ENCODE data around the gene ABO. TPM values are rescaled to one million over a fixed set of nuclear protein-coding genes. Genes with fewer than 3 reads are reported as not detected.

ABO gene
- total and polyA plus RNA-seq, 2 of the 8 experiments (the other 6 are each of a cell fraction or from before 2014, with no cell fraction given): 0.03 TPM; not detected in 1

DNA sequence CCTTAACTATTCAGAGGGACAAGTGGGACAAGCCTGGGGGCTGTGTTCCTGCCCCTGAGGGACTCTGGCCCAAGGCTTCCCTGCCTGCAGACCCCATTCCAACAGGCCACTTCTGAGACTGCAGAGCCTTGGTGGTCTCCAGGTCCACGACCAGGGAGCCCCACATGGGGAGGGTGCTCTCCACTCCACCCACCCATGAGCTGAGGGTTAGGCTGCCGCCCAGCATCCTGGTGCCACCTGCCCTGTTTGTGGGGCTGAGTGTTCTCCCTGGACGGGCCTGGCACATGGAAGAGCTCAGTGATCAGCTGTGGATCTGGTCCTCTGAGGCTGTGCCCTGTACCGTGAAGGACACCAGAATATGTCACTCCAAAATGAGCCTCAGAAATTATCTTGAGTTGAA is 2.5 kb upstream of the ABO start:
- Histone ChIP-seq H4K91ac (replicated peaks; ENCODE audit: insufficient read length, low read length) (no peak overlapping the region), H4K5ac (ENCODE audit: insufficient read length, low read depth, low read length) (no peak overlapping the region), H4K20me1 (replicated peaks in 1 of 2; ENCODE audit: control insufficient read depth in 1 of 2, insufficient read depth in 2 of 2, low read length in 2 of 2) (no peaks in the 10 kb centered on the region), H3K14ac (ENCODE audit: insufficient read length) (no peak overlapping the region), H4K8ac (ENCODE audit: extremely low read depth, insufficient read depth, low read length) (no peak overlapping the region), H3K4me3 (ENCODE audit: extremely low read depth in 1 of 4, insufficient read depth in 2 of 4, low read depth in 3 of 4, low read length in 4 of 4) (no peak overlapping the region), H3K9ac (replicated peaks in 1 of 4; ENCODE audit: extremely low read depth in 1 of 4, low read depth in 3 of 4, low read length in 3 of 4) (no peak overlapping the region), H2BK120ac (replicated peaks; ENCODE audit: low read depth, low read length) (no peak overlapping the region), H3K56ac (replicated peaks; ENCODE audit: insufficient read length, low read depth, low read length) (no peak overlapping the region), H3K4me1 (replicated peaks in 1 of 4; ENCODE audit: control insufficient read depth in 3 of 4, insufficient read depth in 4 of 4, low read length in 3 of 4) (no peaks in the 10 kb centered on the region; a peak in 1 of 7 replicates), H3K9me3 (ENCODE audit: insufficient read depth in 2 of 2, low read depth in 1 of 2, low read length in 1 of 2) (peaks cover 13 to 16% of the 10 kb centered on the region in 2 experiments; a peak in 3 of 4 replicates), H3K79me1 (ENCODE audit: low read depth, low read length) (no peaks in the 10 kb centered on the region), H3K27ac (ENCODE audit: low read depth, low read length) (no peak overlapping the region), H3K23me2 (ENCODE audit: low read depth, low read length) (peaks cover 9% of the 10 kb centered on the region; the same call in 1 of the 2 replicates), H3K36me3 (ENCODE audit: control insufficient read depth in 2 of 4, insufficient read depth in 4 of 4, low read length in 3 of 4) (no peaks in the 10 kb centered on the region; a peak in 2 of 8 replicates), H3K27me3 (replicated peaks in 1 of 4; ENCODE audit: control insufficient read depth in 3 of 4, extremely low read depth in 1 of 4, insufficient read depth in 3 of 4, low read length in 3 of 4) (peaks cover 34 to 55% (median 47%) of the 10 kb centered on the region in 4 experiments), H3K4ac (replicated peaks; ENCODE audit: insufficient read length, low read depth, low read length) (no peak overlapping the region), H2AFZ (ENCODE audit: low read length) (no peak overlapping the region), H3K79me2 (ENCODE audit: control insufficient read depth in 1 of 2, insufficient read depth in 2 of 2, low read length in 2 of 2) (no peaks in the 10 kb centered on the region), H2BK5ac (ENCODE audit: low read depth, low read length) (no peak overlapping the region), H3K4me2 (ENCODE audit: insufficient read depth in 1 of 2, low read depth in 2 of 2, low read length in 2 of 2) (no peak overlapping the region), H3K23ac (ENCODE audit: insufficient read length) (no peak overlapping the region), H2BK20ac (ENCODE audit: low read length) (no peak overlapping the region), H2BK12ac (ENCODE audit: low read depth, low read length) (no peak overlapping the region), H3K18ac (ENCODE audit: extremely low read depth, low read length) (no peak overlapping the region), H2BK15ac (ENCODE audit: low read length) (no peak overlapping the region), H2AK5ac (ENCODE audit: low read depth, low read length) (no peak overlapping the region)
- 83% methylated on average over 4 of the region's 4 CpGs; no CpG with 5 or more reads in 1 of the 2 experiments for WGBS, 2 experiments (ENCODE audit: extremely low coverage in 1 of 2, insufficient coverage in 1 of 2, insufficient read length in 1 of 2, insufficient replicate concordance in 2 of 2, low coverage in 1 of 2, low lambda C conversion rate in 2 of 2, missing lambda C conversion rate in 1 of 2)
- CTCF ChIA-PET (ENCODE audit: partially characterized antibody): interaction anchor here (0.8 kb wide), 1 partner anchor 90 kb away, joined by 3 read pairs; no protein-coding TSS in a partner anchor
- no peak for FAIRE-seq
- TF ChIP-seq, protein P1, sequence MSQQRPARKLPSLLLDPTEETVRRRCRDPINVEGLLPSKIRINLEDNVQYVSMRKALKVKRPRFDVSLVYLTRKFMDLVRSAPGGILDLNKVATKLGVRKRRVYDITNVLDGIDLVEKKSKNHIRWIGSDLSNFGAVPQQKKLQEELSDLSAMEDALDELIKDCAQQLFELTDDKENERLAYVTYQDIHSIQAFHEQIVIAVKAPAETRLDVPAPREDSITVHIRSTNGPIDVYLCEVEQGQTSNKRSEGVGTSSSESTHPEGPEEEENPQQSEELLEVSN (IDR thresholded peaks at IDR 0.05): no peak
- TF ChIP-seq POU5F1 (IDR thresholded peaks at IDR 0.05; ENCODE audit: low read depth, low read length) (no peak), RAD21 (IDR thresholded peaks at IDR 0.05 in 1 of 2, conservative IDR thresholded peaks at IDR 0.05 in 1 of 2; ENCODE audit: low read depth in 2 of 2, low read length in 2 of 2) (no peak), FOSL1 (IDR thresholded peaks at IDR 0.05; ENCODE audit: insufficient read depth, low read depth, low read length) (no peak), JUN (IDR thresholded peaks at IDR 0.05; ENCODE audit: low read depth, low read length) (no peak), SIN3A (conservative IDR thresholded peaks at IDR 0.05 in 1 of 2, IDR thresholded peaks at IDR 0.05 in 1 of 2; ENCODE audit: low read depth in 1 of 2, low read length in 2 of 2) (no peak), GTF2F1 (IDR thresholded peaks at IDR 0.05; ENCODE audit: borderline replicate concordance, low read depth, low read length) (no peak), RBBP5 (IDR thresholded peaks at IDR 0.05; ENCODE audit: borderline replicate concordance, low read depth, low read length) (no peak), KDM5A (IDR thresholded peaks at IDR 0.05; ENCODE audit: low read length) (no peak), SIX5 (IDR thresholded peaks at IDR 0.05; ENCODE audit: low read depth, low read length) (no peak), CEBPB (IDR thresholded peaks at IDR 0.05; ENCODE audit: low read depth, low read length) (no peak), CREB1 (IDR thresholded peaks at IDR 0.05) (no peak), TAF7 (optimal IDR thresholded peaks at IDR 0.05; ENCODE audit: borderline replicate concordance, low read depth, low read length) (no peak), HDAC6 (IDR thresholded peaks at IDR 0.05; ENCODE audit: low read depth, low read length) (no peak)
- no peak for DNase-seq (ENCODE audit: low read depth in 1 of 2, low spot score in 2 of 2)
- POLR2A ChIA-PET (ENCODE audit: partially characterized antibody): no interaction called here
